ENCODE data around the gene PEX12.
A peak's percentile ranks its signal among the peaks of the same experiment; 100 is the strongest.
"Not testable (repeated sequence)": the region's sequence is repeated elsewhere in the genome, so short reads cannot be mapped to it uniquely, and the experiment has no call there.

PEX12 gene

DNA sequence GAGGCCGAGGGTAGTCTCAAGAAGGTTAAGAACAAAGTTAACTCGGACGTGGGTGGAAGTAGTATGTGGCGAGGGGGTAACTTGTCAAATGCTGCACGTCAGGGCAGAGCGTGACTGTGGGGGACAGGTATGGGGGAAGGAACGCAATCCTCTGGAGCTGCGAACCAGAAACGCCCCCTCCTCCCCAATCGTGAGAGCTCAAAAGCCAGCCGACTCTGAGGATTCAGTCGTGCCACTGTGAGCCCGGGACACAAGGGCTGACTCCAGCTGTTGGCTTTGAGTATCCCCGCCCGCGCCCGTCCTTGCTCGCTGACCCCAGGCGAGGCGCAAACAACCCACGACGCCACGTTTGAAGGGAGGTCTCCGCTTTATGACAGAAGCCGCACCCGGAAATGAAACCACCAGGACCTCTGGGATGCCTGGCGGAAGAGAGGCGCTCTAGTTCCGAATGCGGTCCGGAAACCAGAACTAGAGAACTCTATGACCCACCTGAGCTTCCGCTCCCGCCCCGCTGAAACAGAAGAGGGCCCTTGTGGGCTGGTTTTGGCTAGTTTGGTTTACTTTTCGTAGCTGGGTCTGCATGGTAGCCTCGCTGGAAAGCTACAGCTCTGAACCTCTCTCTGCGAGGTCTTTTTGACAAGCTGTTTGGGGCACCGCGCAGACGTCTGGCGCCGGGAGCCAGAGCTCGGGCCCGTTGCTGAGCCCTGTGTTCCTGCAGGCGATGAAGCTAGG, at the start of gene PEX12:
PEX12 (minus strand) TSS at position 375 of the 732 bp plus-strand sequence. CDS start 550 bp downstream, outside the sequence.
- DNase-seq (ENCODE audit: low spot score): peak; percentile 95

GRCh38 chr17:35627417-35627816, 49.0 kb upstream of the PEX12 start:
- no peak for DNase-seq (ENCODE audit: low spot score)

DNA sequence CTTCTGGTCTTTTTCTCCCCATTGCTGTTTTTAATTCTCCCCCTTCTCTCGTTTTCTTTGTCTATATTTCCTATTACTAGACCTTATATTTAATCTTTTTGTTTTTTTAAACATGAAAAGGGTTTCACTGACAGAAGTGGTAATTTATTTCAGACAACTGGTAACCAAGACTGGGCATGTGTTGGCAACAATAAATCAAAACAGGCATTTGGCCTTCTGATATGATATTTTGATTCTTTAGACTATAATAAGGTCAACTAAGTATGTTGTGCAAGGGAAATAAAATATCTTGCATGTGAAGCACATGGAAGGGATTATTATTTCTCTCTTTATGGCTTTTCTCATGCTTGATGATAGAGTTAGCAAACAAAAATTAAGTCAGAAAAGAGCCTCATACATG, 43.4 kb upstream of the PEX12 start:
- no peak for DNase-seq (ENCODE audit: low spot score)

GRCh38 chr17:35618628-35619027, 40.3 kb upstream of the PEX12 start:
- no peak for DNase-seq (ENCODE audit: low spot score)

DNA sequence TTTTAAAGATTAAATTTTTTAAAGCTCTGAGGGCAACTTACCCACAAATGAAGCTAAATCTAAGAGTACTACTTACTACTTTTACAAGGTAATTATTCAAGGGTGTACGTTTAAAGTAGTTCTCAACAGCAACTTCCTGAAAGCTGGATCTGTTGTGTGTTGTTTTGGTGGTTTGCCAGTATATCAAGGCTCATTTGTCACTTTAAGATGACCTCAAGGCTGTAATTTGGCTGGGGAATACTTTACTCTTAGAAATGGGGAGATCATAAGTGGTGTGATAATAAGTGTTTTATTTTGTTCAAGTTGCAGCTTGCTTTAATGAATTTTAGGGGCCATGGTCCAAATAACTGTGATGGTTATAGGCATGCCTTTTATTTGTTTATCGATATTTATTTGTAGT, 39.1 kb upstream of the PEX12 start:
- DNase-seq (ENCODE audit: low spot score): no peak

- DNase-seq (ENCODE audit: low spot score): no peak
Measured at GRCh38 chr17:35616536-35616935, 38.2 kb upstream of the PEX12 start.

GRCh38 chr17:35614810-35615209, 36.4 kb upstream of the PEX12 start:
- no peak for DNase-seq (ENCODE audit: low spot score)

DNA sequence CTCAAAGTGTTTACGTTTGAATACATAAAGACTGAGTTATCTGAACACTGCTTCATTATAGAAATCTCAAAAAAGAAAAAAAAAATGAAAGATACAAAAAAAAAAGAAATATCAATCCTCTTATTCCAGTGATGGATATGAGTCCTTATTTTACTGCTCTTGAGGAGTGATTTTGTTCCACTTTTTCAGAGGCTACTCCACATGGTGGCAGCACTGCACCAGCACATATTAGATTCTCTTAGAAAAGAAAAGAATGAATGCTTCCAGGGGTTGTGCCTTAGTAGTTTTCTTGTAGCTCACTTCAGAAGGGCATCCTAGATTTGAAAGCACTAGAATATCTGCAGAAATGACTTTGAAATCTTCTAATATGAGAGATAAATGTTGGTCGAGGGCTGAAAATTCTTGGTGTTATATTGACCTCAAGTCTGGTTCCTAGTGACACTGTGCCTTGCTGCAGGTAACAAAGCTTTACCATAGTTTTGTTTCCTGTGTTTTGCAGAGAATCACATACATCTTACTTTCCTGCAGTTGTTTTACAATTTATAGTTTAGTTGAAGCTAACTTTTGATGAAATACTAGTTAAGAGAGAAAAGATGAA, 34.7 kb upstream of the PEX12 start:
- DNase-seq (ENCODE audit: low spot score): peak; percentile 73

GRCh38 chr17:35610746-35611145, 32.4 kb upstream of the PEX12 start:
- DNase-seq (ENCODE audit: low spot score): not testable (repeated sequence)

- no peak for DNase-seq (ENCODE audit: low spot score)
Measured at GRCh38 chr17:35609831-35610230, 31.5 kb upstream of the PEX12 start.

DNA sequence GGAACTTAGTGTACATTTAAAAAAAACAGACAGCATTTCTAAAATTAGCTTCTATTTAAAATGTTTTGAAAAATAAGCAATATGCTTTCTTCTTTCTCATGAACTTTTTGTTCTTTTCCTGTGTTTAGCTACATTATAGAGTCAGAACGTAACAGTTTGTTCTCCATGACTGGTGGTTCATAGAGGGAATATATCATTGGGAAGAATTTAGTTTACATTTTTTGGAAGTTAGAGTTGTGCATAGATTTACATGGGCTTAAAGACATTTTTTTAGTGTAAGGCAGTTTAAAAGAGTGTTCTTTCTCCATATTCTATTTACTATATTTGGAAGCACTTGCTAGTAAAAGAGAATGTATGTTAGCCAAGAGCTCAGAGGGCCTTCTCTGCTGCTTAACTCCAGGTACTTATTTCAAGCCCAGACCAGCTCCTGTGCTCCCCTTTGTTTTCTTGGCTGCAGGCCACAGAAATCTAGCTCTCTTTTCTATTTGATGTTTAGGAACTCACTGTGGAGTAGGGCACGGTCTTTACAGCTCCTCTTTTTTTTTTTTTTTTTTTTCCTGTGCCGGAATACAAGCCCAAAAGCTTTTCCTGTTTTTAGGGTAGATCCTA, 29.0 kb upstream of the PEX12 start:
- no peak for DNase-seq (ENCODE audit: low spot score)

DNA sequence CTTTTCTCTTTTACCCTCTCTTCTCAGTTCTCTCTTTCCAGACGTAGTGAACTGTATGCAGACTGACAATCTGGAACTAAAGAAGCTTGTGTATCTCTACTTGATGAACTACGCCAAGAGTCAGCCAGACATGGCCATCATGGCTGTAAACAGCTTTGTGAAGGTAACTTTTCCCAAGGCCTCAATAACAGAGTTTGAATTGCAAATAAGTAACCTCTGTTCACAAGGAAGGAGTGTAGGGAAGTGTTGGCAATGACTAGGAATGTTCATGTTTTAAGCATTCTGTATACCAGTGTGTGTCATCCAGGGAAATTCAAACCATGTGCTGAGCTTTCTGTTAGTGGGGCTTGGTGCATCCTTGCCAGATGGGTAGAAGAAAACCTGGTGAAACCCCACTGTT, 27.3 kb upstream of the PEX12 start:
- no peak for DNase-seq (ENCODE audit: low spot score)

DNA sequence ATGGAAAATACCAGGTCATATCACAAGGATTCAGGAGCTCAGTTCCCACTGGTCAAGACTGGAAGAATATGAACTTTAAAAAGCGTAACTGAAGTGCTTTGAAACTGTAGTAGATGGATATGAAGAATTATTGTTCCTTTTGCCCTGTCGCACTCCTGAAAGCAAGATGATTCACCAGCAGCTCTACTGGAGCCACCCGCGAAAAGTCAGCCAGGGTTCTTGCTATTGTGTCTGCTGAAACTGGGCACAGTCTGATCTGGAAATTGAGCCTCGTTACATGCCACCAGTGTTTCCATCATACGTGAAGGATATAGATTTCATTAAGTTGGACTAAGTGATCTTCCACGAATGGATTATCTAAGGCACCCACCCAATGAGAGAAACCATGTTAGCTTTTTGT, 25.3 kb upstream of the PEX12 start:
- no peak for DNase-seq (ENCODE audit: low spot score)

DNA sequence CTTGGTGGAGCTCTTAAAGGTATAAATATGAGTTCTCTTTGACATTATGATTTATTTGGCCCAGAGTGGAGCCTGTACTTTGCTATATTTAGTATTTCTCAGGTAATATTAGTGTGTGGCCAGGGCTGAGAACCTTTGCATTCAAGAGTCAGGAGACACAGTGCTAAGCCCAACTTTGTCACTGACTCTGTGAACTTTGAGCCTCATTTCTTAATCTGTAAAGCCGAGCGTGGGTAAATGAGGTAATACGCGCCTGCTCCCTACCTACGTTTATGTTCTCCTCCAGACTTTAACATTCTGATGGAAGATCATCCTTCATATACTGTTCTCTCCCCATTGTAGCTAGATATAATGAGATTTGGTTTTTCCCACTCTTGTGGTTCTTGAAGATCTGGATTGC, 19.2 kb upstream of the PEX12 start:
- DNase-seq (ENCODE audit: low spot score): no peak

GRCh38 chr17:35596530-35597233, 18.3 kb upstream of the PEX12 start:
- DNase-seq (ENCODE audit: low spot score): no peak

DNA sequence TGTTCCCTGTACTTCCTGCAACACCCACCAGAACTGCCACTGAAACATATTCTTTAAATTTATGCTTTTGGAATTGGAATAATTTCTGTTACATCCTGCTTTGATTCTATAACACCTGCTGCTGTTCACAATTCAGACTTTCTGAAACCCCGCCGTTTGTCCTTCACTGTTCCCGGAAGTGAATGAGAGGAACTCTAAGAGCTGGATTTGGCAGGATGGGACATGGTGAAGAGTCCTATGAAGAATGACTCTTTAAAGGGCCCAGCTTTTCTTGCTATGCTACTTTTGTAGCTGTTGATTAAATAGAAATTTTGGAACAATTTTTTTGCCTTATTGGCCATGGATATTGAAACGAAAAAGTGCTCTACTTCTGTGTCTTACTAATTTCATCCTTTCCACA, 17.7 kb upstream of the PEX12 start:
- no peak for DNase-seq (ENCODE audit: low spot score)

DNA sequence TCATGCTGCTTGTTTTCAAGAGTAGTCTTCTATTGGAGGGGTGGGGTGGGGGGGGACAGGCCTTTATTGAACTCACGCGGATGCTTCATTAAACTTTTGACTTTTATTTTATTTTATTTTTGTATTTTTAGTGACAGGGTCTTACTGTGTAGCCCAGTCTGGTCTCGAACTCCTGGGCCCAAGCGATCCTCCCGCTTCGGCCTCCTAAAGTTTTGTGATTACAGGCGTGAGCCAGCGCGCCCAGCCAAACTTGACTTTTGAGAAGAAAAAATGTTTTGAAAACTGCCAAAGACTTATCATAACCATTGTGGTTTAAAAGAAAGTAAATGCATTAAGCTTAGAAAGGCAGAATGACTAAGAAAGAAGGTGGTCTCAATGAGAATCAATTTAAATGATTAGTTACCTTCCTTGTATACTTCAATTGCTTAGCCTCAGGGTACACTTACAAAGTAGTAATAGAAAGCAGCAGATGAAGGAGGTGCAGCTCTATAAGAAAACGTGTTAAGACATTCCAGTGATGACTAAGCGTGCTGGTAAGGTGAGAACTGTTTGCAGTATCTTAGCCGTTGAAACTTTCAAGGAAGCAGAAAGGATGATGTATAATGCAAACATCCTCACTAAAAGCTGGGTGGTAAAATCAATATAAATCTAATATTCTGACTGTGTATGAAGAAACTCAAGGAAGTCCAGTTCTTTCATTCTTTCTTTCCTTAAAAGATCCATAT, 10.0 kb upstream of the PEX12 start:
- DNase-seq (ENCODE audit: low spot score): peak; percentile 89

DNA sequence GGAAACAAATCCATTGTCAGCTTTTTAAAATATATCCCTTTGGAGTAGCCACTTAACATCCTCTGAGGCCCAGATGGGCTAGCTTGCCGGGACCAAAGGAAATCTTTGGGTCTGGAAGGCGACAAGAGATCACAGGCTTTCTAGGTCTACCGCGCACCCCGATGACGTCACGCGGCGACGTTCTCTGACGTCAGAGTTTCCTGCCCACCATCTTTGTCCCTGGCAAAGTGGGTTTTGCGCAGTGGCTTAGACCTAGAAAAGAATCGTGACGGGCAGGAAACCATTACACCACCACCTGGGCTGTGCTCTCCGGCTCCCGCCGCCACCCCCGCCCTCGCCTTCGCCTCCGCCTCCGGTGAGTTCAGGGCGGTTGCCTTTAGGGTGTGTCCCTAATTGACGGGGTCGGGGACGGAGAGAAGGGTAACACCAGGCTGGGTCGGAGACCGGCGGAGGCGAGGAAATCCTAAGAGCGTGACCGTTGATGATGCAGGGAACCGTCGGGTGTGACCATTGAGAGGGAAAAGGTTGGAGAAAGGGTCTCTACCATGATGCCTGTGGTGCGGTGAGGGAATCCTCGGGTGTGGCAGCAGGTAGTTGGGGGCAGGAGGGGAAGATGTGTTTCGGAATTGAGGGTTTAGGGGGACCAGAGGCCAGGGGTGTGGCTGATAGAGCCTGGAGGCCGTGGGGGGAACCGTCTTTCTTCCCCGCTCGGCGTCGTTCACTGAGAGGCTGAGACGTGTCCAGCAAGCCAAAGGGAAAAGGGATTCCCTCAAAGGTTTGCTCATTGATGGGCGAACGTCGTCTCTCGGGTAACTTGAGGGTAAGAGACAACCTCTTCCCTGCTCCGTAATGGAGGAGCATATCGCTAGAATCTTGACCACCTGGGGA, 8.9 kb upstream of the PEX12 start, which contains the start of gene AP2B1:
AP2B1 (plus strand) TSS at position 249 of the 888 bp plus-strand sequence. CDS start 6,709 bp downstream, outside the sequence.
- DNase-seq (ENCODE audit: low spot score): peak; percentile 95

GRCh38 chr17:35586569-35587073, 8.2 kb upstream of the PEX12 start:
- DNase-seq (ENCODE audit: low spot score): peak; percentile 35

GRCh38 chr17:35584061-35584460, 5.7 kb upstream of the PEX12 start:
- no peak for DNase-seq (ENCODE audit: low spot score)

- no peak for DNase-seq (ENCODE audit: low spot score)
Measured at GRCh38 chr17:35578929-35579432, 610 bp upstream of the PEX12 start.

Measured in RKO (cell line).